PC-9 (cell line): Measurements from ENCODE around the gene CRTC1.

Source experiments
- EZH2 ChIP-seq: fragments of 200-600 bp; sonication (generic); IDR thresholded peaks from 2 replicates; pipeline ENCODE4 v1.8.0; 2017; ENCODE audit warnings: antibody characterized with exemption, low read depth
- TF ChIP-seq, protein P1 (sequence below): fragments of 200-600 bp; sonication (generic); conservative IDR thresholded peaks from 2 replicates; pipeline ENCODE4 v1.6.1; 2017; ENCODE audit warnings: mixed run types, antibody characterized with exemption, mild to moderate bottlenecking, moderate library complexity

GRCh38 chr19:18799389-18799970, 116.0 kb downstream of the CRTC1 start:
- TF ChIP-seq, protein P1, sequence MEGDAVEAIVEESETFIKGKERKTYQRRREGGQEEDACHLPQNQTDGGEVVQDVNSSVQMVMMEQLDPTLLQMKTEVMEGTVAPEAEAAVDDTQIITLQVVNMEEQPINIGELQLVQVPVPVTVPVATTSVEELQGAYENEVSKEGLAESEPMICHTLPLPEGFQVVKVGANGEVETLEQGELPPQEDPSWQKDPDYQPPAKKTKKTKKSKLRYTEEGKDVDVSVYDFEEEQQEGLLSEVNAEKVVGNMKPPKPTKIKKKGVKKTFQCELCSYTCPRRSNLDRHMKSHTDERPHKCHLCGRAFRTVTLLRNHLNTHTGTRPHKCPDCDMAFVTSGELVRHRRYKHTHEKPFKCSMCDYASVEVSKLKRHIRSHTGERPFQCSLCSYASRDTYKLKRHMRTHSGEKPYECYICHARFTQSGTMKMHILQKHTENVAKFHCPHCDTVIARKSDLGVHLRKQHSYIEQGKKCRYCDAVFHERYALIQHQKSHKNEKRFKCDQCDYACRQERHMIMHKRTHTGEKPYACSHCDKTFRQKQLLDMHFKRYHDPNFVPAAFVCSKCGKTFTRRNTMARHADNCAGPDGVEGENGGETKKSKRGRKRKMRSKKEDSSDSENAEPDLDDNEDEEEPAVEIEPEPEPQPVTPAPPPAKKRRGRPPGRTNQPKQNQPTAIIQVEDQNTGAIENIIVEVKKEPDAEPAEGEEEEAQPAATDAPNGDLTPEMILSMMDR = no peak
- no peak for TF ChIP-seq EZH2
